ENCODE results near the gene STRA8. TPM values are rescaled to one million over a fixed set of nuclear protein-coding genes. Genes with fewer than 3 reads are reported as not detected.

STRA8 gene
- total RNA-seq, 1 donor from 2014 or later = not detected

- H3K27me3 ChIP-seq (ENCODE audit: low read depth) = peaks cover 5% of the 10 kb centered on the region
- H3K36me3 ChIP-seq = no peaks in the 10 kb centered on the region
- H3K4me3 ChIP-seq = no peak overlapping the region
- peaks cover 8% of the 10 kb centered on the region for H3K4me1 ChIP-seq
- H3K27ac ChIP-seq (replicated peaks) = peak overlapping the region; percentile 16
- DNase-seq = no peak
- TF ChIP-seq CTCF (IDR thresholded peaks at IDR 0.05; ENCODE audit: borderline replicate concordance) = no peak
- intact Hi-C loops (cut with micrococcal nuclease) = no loop called here
- H3K9me3 ChIP-seq (replicated peaks) = peaks cover 13% of the 10 kb centered on the region
These were observed 27.5 kb downstream of the STRA8 start for GRCh38 chr7:135260930-135261721.

GRCh38 chr7:135262623-135263320, 29.1 kb downstream of the STRA8 start:
- intact Hi-C loops (cut with micrococcal nuclease) = no loop called here
- Histone ChIP-seq H3K27ac (replicated peaks) (no peak overlapping the region), H3K27me3 (ENCODE audit: low read depth) (peaks cover 5% of the 10 kb centered on the region), H3K9me3 (replicated peaks) (peaks cover 27% of the 10 kb centered on the region), H3K36me3 (no peaks in the 10 kb centered on the region), H3K4me1 (peaks cover 8% of the 10 kb centered on the region), H3K4me3 (no peak overlapping the region)
- TF ChIP-seq CTCF (IDR thresholded peaks at IDR 0.05; ENCODE audit: borderline replicate concordance) = no peak
- DNase-seq = no peak

- Histone ChIP-seq H3K27ac (replicated peaks) (no peak overlapping the region), H3K36me3 (no peaks in the 10 kb centered on the region), H3K9me3 (replicated peaks) (peaks cover 27% of the 10 kb centered on the region), H3K27me3 (ENCODE audit: low read depth) (peaks cover 7% of the 10 kb centered on the region), H3K4me3 (no peak overlapping the region), H3K4me1 (peaks cover 8% of the 10 kb centered on the region)
- intact Hi-C loops (cut with micrococcal nuclease) = no loop called here
- no peak for TF ChIP-seq CTCF (IDR thresholded peaks at IDR 0.05; ENCODE audit: borderline replicate concordance)
- no peak for DNase-seq
These were observed 29.8 kb downstream of the STRA8 start for GRCh38 chr7:135263321-135263970.

GRCh38 chr7:135265637-135266036, 32.0 kb downstream of the STRA8 start:
- no peak overlapping the region for H3K27ac ChIP-seq (replicated peaks)
- peaks cover 3% of the 10 kb centered on the region for H3K4me1 ChIP-seq
- no peaks in the 10 kb centered on the region for H3K36me3 ChIP-seq
- TF ChIP-seq CTCF (IDR thresholded peaks at IDR 0.05; ENCODE audit: borderline replicate concordance) = no peak
- DNase-seq = no peak
- H3K9me3 ChIP-seq (replicated peaks) = peaks cover 27% of the 10 kb centered on the region
- peaks cover 24% of the 10 kb centered on the region for H3K27me3 ChIP-seq (ENCODE audit: low read depth)
- intact Hi-C loops (cut with micrococcal nuclease) = no loop called here
- H3K4me3 ChIP-seq = no peak overlapping the region

GRCh38 chr7:135269921-135270320, 36.3 kb downstream of the STRA8 start:
- H3K27ac ChIP-seq (replicated peaks) = no peak overlapping the region
- no peaks in the 10 kb centered on the region for H3K36me3 ChIP-seq
- H3K4me3 ChIP-seq = no peak overlapping the region
- no peaks in the 10 kb centered on the region for H3K4me1 ChIP-seq
- peaks cover 26% of the 10 kb centered on the region for H3K9me3 ChIP-seq (replicated peaks)
- no peak for TF ChIP-seq CTCF (IDR thresholded peaks at IDR 0.05; ENCODE audit: borderline replicate concordance)
- DNase-seq = no peak
- intact Hi-C loops (cut with micrococcal nuclease) = loop anchor here (10.0 kb wide), 1 partner anchor 285 kb away; the partner anchor contains the start of gene NUP205
- H3K27me3 ChIP-seq (ENCODE audit: low read depth) = peaks cover 33% of the 10 kb centered on the region

Measured in left ventricle myocardium inferior (tissue), 1 donor.